NOMO-1 treated with dmso at 0.1 percent for 144 hours (cell line): Measurements from ENCODE around the gene GGA1.

Source experiments
- DNase-seq: peaks from one replicate; lab custom pipeline; 2025; ENCODE audit not compliant: unreplicated experiment; lab: John Stamatoyannopoulos, UW

Gene GGA1

DNA sequence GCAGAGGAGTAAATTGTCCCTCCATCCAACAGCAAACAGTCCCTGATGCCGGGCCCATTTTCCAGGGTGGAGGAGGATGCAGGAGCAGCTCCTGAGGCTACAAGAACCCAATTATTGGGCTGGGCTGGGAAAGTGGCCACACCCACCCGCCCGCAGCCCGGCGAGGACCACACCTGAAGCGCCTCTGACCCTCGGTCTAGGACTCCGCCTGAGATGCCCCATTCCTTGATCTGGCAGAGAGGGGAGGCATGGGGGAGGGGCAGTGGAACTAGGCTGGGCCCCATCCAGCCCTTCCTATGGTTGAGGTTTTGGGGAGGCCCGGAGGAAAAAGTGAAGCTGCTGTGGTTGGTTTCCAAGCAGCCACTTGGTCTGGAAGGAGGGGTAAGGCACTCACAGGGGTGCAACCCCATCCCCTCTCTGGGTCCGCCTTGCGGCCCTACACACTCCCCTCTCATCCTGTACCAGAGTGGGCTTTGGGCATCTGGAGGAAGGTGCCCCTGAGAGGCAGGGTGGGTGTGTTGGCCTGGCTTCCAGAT, 64.4 kb downstream of the GGA1 start:
- no peak for DNase-seq

GRCh38 chr22:37674248-37674647, 65.6 kb downstream of the GGA1 start:
- no peak for DNase-seq

DNA sequence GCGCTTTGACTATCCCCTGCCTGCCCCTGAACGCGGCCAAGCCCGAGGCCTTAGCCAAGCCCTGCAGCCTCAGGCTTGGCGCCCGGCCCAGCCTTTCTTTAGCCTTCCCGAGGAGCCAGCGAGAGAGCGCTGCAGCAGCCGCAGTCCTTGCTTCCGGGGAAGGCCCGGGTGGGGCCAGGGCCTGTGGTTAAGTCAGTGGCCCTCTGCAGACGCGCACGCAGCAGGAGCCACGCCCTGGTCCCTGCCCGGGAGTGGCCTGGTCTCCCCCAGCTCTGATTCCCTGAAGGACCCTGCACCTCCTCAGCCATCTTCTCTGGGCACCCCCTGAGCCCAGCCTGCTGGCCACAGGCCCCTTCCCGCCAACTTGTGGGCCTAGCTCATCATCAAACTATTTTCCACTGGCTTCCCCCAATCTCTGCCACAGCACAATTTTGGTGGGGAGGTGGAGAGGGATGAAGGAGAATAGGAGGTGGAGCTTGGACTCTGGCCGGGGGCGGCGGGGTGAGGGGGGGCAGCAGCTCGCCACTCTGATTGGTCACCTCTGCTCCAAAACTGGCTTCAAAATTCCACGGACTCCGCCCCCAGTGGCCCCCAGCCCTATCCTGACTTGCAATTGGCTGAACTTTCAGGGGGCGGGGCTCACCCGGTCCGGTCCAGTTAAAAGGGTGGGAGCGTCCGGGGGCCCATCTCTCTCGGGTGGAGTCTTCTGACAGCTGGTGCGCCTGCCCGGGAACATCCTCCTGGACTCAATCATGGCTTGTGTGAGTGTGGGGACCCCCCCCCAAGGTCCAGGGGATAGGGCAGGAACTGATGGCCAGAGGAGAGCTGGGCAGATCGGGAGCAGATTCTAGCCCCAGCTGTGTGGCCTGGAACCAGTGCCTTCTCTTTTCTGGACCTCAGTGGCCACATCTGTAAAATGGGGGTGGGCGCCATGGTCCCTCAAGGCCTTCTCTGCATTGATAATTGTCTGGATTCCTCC, 66.6 kb downstream of the GGA1 start, which contains the start of gene LGALS1:
Gene LGALS1 (plus strand): TSS at position 686 of the 979 bp plus-strand sequence. CDS start 67 bp downstream, at position 753.
- peak; percentile 90 for DNase-seq

DNA sequence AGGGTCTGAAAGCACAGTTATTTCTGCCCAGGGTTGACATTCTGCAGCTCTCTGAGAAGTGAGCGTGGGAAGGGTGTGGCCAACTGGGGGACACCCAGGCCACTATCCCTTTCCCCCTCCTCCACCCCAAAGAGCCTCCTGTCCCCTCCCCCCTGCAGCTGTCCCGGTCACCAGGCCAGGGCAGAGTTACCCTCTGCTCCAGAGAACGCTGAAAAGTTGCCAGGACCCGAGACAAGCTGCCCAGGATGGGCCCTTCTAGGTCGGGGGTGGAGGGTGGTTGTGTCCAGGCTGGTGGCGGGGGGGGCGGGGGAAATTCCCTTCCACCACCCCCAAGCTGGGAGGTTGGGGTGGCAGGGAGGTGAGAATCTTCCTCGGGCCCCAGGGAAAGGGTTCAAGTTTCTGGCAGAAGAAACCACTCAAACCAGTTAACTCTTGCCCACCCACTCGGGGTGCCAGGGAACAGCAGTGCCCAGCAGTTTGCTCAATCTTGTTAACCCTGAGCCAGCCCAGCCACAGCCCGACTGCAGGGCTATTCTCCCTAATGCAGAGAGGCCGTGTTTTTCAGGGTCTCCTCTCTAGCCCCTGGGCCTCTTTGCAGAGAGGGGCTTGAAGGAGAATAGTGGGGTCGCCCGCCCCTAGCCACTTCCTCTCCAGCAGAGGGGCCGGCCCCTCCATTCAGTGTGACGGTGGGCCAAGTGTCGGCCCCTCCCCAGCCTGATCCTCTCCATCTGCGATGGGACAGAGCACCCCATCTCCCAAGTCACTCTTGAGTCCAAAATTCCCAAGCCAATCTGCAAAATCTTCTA, 67.5 kb downstream of the GGA1 start:
- no peak for DNase-seq

GRCh38 chr22:37676736-37677492, 68.3 kb downstream of the GGA1 start:
- DNase-seq: peak; percentile 88

- DNase-seq: no peak
Measured at GRCh38 chr22:37677493-37677974, 68.9 kb downstream of the GGA1 start.

GRCh38 chr22:37678372-37678771, 69.7 kb downstream of the GGA1 start:
- DNase-seq: no peak

GRCh38 chr22:37679670-37680069, 71.0 kb downstream of the GGA1 start:
- no peak for DNase-seq

DNA sequence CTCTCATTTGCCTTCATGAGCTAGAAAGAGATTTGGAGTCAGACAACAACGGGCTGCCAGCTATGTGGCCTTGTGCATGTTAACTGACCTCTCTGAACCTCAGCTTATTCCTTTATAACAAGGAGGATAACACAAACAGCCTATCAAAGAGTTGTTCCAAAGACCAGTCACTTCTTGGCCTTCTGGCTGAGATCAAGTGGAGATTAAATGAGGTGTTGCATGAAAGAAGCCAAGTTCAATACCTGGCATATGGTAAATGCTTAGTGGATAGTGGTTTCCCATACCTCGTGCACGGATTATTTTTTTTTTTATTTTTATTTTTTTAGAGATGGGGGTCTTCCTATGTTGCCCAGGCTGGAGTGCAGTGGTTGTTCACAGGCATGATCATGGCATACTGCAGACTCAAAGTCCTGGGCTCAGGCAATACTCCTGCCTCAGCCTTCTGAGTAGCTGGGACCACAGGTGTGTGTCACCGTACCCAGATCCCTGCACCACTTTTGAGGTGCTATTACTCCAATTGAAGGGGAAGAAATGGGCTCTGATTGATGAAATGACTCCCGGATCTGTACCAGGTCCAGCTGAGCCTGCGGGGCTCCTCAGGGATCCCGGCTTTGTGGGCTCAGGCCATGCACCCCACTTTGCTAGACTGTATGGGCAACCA, 71.7 kb downstream of the GGA1 start:
- no peak for DNase-seq

DNA sequence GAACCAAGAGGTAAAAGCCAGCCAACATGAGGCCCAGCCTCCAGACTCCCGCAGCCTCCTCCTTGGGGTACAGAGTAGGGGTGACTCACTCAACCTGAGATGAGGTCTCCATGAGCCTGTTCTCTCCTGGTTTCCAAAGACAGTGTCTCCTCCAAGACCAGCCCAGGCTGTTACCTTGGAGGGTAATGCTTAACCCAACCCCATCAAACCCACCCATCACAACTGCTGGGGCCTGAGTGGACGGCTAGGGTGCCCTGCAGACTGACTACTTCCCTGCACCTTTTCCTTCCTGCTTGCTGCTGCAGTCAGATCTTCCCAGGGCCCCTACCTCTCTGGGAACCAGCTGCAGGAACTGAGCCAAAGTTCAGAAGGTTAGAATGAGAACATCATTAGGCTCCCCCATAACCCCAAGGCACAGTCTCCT, 72.4 kb downstream of the GGA1 start:
- DNase-seq: no peak

- peak; percentile 48 for DNase-seq
Measured at GRCh38 chr22:37681556-37682049, 73.0 kb downstream of the GGA1 start.
